ENCODE data around the gene ZNF860. TPM values are rescaled to one million over a fixed set of nuclear protein-coding genes. Genes with fewer than 3 reads are reported as not detected.

Gene ZNF860
- total RNA-seq, 1 donor from 2014 or later: 1.2 TPM

GRCh38 chr3:31968927-31969418 is 12.6 kb upstream of the ZNF860 start:
- H3K27me3 Mint-ChIP-seq (ENCODE audit: low read depth): no peaks in the 10 kb centered on the region
- H3K9me3 Mint-ChIP-seq: no peaks in the 10 kb centered on the region
- no peaks in the 10 kb centered on the region for H3K36me3 Mint-ChIP-seq
- peak overlapping the region; percentile 60 for H3K27ac Mint-ChIP-seq
- DNase-seq (ENCODE audit: low spot score in 2 of 2, unreplicated experiment in 2 of 2): no peak
- H3K4me3 Mint-ChIP-seq: no peak overlapping the region
- H3K4me1 Mint-ChIP-seq: peaks cover 28% of the 10 kb centered on the region
- TF ChIP-seq, protein P1, sequence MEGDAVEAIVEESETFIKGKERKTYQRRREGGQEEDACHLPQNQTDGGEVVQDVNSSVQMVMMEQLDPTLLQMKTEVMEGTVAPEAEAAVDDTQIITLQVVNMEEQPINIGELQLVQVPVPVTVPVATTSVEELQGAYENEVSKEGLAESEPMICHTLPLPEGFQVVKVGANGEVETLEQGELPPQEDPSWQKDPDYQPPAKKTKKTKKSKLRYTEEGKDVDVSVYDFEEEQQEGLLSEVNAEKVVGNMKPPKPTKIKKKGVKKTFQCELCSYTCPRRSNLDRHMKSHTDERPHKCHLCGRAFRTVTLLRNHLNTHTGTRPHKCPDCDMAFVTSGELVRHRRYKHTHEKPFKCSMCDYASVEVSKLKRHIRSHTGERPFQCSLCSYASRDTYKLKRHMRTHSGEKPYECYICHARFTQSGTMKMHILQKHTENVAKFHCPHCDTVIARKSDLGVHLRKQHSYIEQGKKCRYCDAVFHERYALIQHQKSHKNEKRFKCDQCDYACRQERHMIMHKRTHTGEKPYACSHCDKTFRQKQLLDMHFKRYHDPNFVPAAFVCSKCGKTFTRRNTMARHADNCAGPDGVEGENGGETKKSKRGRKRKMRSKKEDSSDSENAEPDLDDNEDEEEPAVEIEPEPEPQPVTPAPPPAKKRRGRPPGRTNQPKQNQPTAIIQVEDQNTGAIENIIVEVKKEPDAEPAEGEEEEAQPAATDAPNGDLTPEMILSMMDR (IDR thresholded peaks at IDR 0.05; ENCODE audit: unreplicated experiment): no peak

GRCh38 chr3:31971607-31972006 is 9.9 kb upstream of the ZNF860 start:
- DNase-seq (ENCODE audit: low spot score in 2 of 2, unreplicated experiment in 2 of 2): no peak
- Mint-ChIP-seq H3K27me3 (ENCODE audit: low read depth) (peaks cover 1% of the 10 kb centered on the region), H3K27ac (no peak overlapping the region), H3K4me1 (peaks cover 35% of the 10 kb centered on the region), H3K9me3 (no peaks in the 10 kb centered on the region), H3K4me3 (no peak overlapping the region), H3K36me3 (no peaks in the 10 kb centered on the region)
- TF ChIP-seq, protein P1 (IDR thresholded peaks at IDR 0.05; ENCODE audit: unreplicated experiment): no peak

DNA sequence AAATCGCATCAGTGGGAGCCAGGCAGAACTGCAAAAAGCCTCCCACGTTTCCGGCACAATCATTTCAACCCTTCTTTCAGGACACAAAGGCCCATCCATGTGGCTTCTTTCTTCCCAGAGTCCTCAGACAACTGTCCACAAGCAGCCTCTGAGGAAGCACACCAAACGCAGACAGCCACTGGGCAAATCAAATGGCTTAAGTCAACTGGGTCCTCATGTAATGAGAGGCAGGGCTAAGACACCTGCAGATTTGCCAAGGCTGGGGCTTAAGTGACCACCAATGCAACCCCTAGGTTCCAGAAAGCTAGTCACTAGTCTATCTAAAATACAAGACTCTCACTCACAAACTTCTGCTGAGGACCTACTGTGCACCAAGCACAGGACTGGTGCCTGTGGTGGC is 8.5 kb upstream of the ZNF860 start:
- H3K27ac Mint-ChIP-seq: no peak overlapping the region
- H3K4me3 Mint-ChIP-seq: no peak overlapping the region
- peaks cover 31% of the 10 kb centered on the region for H3K4me1 Mint-ChIP-seq
- no peaks in the 10 kb centered on the region for H3K36me3 Mint-ChIP-seq
- TF ChIP-seq, protein P1 (IDR thresholded peaks at IDR 0.05; ENCODE audit: unreplicated experiment): no peak
- H3K9me3 Mint-ChIP-seq: no peaks in the 10 kb centered on the region
- no peak for DNase-seq (ENCODE audit: low spot score in 2 of 2, unreplicated experiment in 2 of 2)
- peaks cover 10% of the 10 kb centered on the region for H3K27me3 Mint-ChIP-seq (ENCODE audit: low read depth)

DNA sequence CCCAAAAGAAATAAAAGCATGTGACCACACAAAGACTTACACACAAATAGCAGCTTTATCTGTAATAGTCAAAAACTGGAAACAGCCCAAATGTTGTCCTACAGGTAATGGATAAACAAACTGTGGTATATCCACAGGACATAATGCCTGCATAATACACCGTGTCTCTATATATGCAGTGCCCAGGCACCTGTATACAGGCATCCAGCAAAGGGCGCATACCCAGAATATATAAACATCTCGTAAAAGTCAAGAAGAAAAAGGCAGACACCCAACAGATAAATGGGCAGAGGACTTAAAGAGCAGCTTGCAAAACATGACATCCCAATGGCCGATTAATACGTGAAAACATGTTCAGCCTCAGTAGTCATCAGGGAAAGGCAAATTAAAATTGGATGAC is 7.7 kb upstream of the ZNF860 start:
- peaks cover 16% of the 10 kb centered on the region for H3K27me3 Mint-ChIP-seq (ENCODE audit: low read depth)
- H3K4me3 Mint-ChIP-seq: no peak overlapping the region
- H3K9me3 Mint-ChIP-seq: no peaks in the 10 kb centered on the region
- no peak for DNase-seq (ENCODE audit: low spot score in 2 of 2, unreplicated experiment in 2 of 2)
- no peak overlapping the region for H3K27ac Mint-ChIP-seq
- peaks cover 25% of the 10 kb centered on the region for H3K4me1 Mint-ChIP-seq
- TF ChIP-seq, protein P1 (IDR thresholded peaks at IDR 0.05; ENCODE audit: unreplicated experiment): no peak
- no peaks in the 10 kb centered on the region for H3K36me3 Mint-ChIP-seq

DNA sequence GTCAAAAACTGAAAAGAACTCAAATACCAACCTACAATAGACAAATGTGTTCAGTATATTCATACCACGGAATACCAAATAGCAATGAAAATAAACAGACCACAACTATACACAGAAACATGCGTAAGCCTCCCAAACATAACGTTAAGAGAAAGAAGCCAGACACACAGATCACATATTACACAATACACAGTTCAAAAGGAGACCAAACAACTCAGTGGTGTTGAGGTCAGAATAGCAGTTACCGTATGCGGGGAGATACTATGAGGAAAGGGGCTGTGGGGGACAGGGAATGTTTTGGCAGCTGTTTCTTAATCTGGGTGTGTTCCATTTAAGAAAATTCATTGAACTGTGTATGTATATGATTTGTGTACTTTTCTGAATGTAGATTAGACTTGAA is 7.1 kb upstream of the ZNF860 start:
- no peak overlapping the region for H3K4me3 Mint-ChIP-seq
- H3K9me3 Mint-ChIP-seq: no peaks in the 10 kb centered on the region
- H3K36me3 Mint-ChIP-seq: no peaks in the 10 kb centered on the region
- TF ChIP-seq, protein P1 (IDR thresholded peaks at IDR 0.05; ENCODE audit: unreplicated experiment): no peak
- H3K27ac Mint-ChIP-seq: peak overlapping the region; percentile 28
- H3K4me1 Mint-ChIP-seq: peaks cover 25% of the 10 kb centered on the region
- no peak for DNase-seq (ENCODE audit: low spot score in 2 of 2, unreplicated experiment in 2 of 2)
- H3K27me3 Mint-ChIP-seq (ENCODE audit: low read depth): peaks cover 23% of the 10 kb centered on the region

- TF ChIP-seq, protein P1 (IDR thresholded peaks at IDR 0.05; ENCODE audit: unreplicated experiment): no peak
- Mint-ChIP-seq H3K4me3 (no peak overlapping the region), H3K4me1 (peaks cover 26% of the 10 kb centered on the region), H3K27ac (peak overlapping the region; percentile 28), H3K9me3 (no peaks in the 10 kb centered on the region), H3K27me3 (ENCODE audit: low read depth) (peaks cover 25% of the 10 kb centered on the region), H3K36me3 (no peaks in the 10 kb centered on the region)
- DNase-seq (ENCODE audit: low spot score in 2 of 2, unreplicated experiment in 2 of 2): no peak
These were observed 6.6 kb upstream of the ZNF860 start for GRCh38 chr3:31974964-31975363.
